ENCODE results near the gene KRT3.

- TF ChIP-seq POLR2AphosphoS5 (IDR thresholded peaks at IDR 0.05) (no peak), CTCF (IDR thresholded peaks at IDR 0.05) (no peak), EP300 (IDR thresholded peaks at IDR 0.05) (no peak), POLR2A (IDR thresholded peaks at IDR 0.05; ENCODE audit: low read depth) (no peak)
Observed at GRCh38 chr12:52802442-52802841, 6.5 kb upstream of the KRT3 start.
